ENCODE measurements around the gene NAA60. TPM values are rescaled to one million over a fixed set of nuclear protein-coding genes. Genes with fewer than 3 reads are reported as not detected.
"Not testable (repeated sequence)": the region's sequence is repeated elsewhere in the genome, so short reads cannot be mapped to it uniquely, and the experiment has no call there.

Gene NAA60
- total RNA-seq, 1 donor from 2014 or later, result 54.4 TPM

DNA sequence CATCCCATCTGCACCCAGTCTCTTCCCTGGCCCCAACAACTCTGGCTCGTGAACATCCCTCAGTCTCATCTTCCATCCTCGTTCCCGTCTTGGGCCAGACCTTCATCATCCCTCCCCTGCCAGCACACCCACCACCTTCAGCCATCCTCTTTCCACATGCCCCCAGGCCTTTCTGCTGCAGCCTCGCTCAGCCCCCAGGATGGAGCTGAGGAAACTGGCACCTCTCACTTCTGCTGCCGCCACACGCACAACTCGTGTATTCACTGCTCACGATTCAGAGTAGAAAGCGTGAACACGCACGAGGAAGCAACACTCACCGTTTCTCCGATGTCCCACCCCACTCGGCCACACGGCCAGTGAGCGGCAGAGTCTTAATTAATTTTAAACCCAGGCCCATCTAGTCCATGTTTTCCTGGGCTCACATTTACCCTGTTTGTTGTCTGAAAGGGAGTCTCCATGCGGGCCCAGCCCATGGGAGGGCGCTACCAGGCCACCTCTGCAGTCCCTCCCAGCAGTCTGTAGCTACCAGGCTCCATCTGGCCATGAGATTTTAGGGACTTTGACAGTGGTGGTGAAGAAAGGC, 39.3 kb downstream of the NAA60 start:
- no peak for DNase-seq (ENCODE audit: low spot score)

GRCh38 chr16:3484318-3485096, 41.0 kb downstream of the NAA60 start:
- no peak for DNase-seq (ENCODE audit: low spot score)

GRCh38 chr16:3485097-3485745, 41.7 kb downstream of the NAA60 start:
- DNase-seq (ENCODE audit: low spot score), result no peak

GRCh38 chr16:3485821-3486505, 42.5 kb downstream of the NAA60 start:
- DNase-seq (ENCODE audit: low spot score), result no peak

DNA sequence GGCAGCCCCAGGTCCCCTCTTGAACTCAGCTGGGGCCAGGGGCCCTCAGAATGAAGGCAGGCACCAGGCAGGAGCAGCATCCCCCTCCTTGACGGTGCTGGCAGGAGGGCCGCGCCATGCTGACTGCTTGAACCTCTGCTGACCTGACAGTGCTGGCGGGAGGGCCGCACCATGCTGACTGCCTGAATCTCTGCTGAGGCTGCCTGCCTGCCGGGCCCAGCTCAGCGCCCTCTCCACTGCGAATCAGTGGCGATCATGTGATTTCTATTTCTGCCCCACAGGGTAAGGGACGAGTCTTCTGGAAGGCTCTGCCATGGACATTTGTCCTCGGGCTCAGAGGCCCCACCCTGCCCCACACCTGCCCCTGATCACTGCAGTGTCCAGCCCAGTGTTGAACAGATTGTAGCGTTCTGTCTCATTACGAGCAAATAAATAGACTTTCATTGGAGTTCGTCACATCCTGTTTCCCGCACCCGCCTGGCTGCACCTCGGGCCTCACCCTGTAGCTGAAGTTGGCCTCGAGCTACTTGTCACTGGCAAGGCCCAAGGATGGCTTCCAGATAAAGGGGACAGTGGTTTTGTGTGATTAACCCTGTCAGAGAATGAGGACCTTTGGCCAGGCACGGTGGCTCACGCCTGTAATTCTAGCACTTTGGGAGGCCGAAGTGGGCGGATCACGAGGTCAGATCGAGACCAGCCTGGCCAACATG, 43.2 kb downstream of the NAA60 start:
- DNase-seq (ENCODE audit: low spot score), result no peak

GRCh38 chr16:3487521-3488410, 44.3 kb downstream of the NAA60 start:
- no peak for DNase-seq (ENCODE audit: low spot score)

GRCh38 chr16:3488801-3489200, 45.3 kb downstream of the NAA60 start:
- no peak for DNase-seq (ENCODE audit: low spot score)

- no peak for DNase-seq (ENCODE audit: low spot score)
Measured at GRCh38 chr16:3490911-3491629, 47.6 kb downstream of the NAA60 start.

- no peak for DNase-seq (ENCODE audit: low spot score)
Measured at GRCh38 chr16:3492356-3492755, 48.9 kb downstream of the NAA60 start.

GRCh38 chr16:3494386-3494973, 51.0 kb downstream of the NAA60 start:
- DNase-seq (ENCODE audit: low spot score), result no peak

DNA sequence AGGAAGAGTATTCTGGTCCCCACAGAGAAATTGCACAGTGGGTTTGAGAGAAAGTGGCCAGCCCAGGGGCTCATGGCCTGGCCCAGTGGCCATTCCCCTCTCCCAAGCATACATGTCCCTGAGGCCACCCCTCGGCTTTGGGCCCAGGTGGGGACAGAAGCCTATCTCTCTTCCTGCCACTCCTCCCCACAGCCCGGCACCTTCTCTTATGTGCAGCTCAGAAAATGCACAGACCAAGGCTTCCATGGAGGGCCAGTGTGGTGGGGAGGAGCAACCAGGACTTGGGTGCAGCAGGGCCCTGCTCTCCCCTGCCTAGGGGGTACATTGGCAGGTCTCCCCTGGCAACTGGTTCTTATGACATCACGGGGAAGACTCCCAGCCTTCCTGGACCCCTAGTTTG, 51.7 kb downstream of the NAA60 start, which contains the start of gene C16orf90:
Gene C16orf90 (minus strand): TSS at position 314 of the 400 bp plus-strand sequence. CDS start 68 bp downstream, at position 246.
- no peak for DNase-seq (ENCODE audit: low spot score)

DNA sequence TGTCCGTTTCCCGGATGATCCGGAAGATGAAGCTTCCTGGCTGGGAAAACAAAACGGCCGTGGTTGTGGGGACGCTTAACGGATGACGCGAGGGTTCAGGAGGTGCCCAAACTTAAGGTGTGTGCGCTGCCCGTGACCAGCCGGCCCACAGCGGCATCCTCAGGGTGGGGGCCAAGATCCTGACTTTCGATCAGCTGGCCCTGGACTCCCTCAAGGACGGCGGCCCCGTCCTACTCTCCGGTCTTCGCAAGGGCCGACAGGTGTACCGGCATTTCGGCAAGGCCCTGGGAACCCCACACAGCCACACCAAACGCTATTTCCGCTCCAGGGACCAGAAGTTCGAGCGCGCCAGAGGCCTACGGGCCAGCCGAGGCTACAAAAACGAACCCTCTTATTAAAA, 52.9 kb downstream of the NAA60 start:
- no peak for DNase-seq (ENCODE audit: low spot score)

DNA sequence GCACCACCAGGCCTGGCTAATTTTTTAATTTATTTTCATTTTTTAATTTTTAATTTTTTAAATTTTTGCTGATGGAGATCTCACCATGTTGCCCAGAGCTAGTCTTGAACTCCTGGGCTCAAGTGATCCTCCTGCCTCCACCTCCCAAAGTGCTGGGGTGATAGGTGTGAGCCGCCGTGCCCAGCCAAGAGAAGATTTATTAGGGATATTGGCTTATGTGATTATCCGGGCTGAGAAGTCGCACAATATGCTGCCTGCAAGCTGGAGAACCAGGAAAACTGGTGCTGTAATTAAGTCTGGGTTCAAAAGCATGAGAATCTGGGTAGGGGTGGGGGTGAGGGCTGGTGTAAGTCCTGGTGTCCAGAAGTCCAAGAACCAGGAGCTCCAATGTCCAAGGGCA, 54.3 kb downstream of the NAA60 start:
- no peak for DNase-seq (ENCODE audit: low spot score)

DNA sequence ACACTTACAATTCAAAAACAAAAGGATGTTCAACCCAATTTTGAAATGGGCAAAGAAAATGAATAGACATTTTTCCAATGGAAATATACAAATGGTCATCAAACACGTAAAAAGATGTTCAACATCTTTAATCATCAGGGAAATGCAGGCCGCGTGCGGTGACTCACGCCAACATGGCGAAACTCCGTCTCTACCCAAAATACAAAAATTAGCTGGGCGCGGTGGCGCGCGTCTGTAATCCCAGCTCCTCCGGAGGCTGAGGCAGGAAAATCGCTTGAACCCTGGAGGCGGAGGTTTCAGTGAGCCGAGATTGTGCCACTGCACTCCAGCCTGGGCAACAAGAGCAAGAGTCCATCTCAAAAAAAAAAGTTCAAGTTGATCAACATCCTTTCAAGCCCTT, 55.5 kb downstream of the NAA60 start:
- no peak for DNase-seq (ENCODE audit: low spot score)

DNA sequence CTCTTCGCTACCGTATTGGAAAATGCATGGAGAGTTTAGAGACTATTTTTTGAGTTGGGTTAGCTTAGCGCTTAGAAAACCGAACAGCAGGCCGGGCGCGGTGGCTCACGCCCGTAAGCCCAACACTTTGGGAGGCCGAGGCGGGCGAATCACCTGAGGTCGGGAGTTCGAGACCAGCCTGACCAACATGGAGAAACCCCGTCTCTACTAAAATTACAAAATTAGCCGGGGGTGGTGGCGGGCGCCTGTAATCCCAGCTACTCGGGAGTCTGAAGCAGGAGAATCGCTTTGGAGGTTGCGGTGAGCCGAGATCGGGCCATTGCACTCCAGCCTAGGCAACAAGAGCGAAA, 57.9 kb downstream of the NAA60 start:
- not testable (repeated sequence) for DNase-seq (ENCODE audit: low spot score)

DNA sequence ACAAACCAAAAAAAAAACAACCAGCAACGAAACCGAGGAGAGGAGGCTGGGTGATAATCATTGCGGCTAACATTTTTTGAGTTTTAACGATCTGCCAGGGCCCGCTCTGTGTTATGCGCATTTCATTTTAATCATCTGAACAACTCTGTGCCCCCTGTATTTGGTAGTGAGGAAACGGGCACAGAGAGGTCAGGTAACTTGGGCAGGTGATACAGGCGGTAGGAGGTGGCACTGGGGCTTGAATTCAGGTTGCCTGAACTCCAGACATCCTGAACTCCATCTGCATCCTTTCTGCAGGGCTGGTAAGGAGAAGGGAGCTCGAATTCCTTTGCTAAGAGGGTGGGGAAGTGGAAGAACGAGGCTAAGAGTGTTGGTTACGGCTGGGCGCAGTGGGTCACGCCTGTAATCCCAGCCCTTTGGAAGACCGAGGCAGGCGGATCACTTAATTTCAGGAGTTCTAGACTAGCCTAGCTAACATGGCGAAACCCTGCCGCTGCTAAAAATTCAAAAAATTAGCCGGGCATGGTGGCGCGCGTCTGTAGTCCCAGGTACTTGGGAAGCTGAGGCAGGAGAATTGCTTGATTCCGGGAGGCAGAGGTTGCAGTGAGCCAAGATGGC, 58.4 kb downstream of the NAA60 start:
- DNase-seq (ENCODE audit: low spot score), result no peak

DNA sequence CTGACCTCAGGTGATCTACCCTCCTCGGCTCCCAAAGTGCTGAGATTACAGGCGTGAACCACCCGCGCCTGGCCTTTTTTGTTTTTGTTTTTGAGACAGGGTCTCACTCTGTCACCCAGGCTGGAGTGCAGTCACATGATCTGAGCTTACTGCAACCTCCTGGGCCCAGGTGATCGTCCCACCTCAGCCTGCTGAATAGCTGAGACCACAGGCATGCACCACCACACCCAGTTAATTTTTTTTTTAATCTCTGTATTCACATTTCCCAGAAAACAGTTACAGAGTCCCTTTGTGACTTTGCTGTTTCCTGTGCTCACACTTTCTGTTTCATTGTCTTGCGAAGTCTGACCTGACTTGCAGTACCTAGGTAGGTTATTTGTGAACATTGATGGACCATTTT, 60.0 kb downstream of the NAA60 start:
- no peak for DNase-seq (ENCODE audit: low spot score)

DNA sequence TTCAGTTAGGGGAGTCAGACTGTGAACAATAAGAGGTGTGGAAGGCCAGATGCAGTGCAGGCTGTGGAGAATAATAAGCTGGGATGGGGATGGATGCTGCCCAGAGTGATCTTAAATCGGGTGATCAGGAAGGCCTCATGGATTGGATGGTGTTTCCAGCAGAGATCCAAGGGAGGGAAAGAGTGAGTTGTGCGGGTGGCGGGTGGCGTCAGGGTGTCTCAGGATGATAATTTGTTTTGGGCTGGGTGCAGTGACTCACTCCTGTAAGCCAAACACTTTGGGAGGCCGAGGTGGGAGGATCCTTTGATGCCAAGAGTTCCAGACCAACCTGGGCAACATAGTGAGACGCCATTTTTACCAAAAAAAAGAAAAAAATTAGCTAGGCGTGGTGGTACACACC, 65.3 kb downstream of the NAA60 start:
- DNase-seq (ENCODE audit: low spot score), result no peak

GRCh38 chr16:3509470-3509928, 66.0 kb downstream of the NAA60 start:
- DNase-seq (ENCODE audit: low spot score), result no peak

Measured in ureter (tissue), 1 donor.